HK-2 (cell line): Measurements from ENCODE around the gene GOLGA2.
A peak's percentile ranks its signal among the peaks of the same experiment; 100 is the strongest.

Source experiments
- DNase-seq: peaks from one replicate; pipeline ENCODE4 v3.0.0-alpha.2; 2018; ENCODE audit not compliant: unreplicated experiment

GOLGA2 gene

GRCh38 chr9:128257907-128258306 lies 17.9 kb downstream of the GOLGA2 start:
- no peak for DNase-seq

DNA sequence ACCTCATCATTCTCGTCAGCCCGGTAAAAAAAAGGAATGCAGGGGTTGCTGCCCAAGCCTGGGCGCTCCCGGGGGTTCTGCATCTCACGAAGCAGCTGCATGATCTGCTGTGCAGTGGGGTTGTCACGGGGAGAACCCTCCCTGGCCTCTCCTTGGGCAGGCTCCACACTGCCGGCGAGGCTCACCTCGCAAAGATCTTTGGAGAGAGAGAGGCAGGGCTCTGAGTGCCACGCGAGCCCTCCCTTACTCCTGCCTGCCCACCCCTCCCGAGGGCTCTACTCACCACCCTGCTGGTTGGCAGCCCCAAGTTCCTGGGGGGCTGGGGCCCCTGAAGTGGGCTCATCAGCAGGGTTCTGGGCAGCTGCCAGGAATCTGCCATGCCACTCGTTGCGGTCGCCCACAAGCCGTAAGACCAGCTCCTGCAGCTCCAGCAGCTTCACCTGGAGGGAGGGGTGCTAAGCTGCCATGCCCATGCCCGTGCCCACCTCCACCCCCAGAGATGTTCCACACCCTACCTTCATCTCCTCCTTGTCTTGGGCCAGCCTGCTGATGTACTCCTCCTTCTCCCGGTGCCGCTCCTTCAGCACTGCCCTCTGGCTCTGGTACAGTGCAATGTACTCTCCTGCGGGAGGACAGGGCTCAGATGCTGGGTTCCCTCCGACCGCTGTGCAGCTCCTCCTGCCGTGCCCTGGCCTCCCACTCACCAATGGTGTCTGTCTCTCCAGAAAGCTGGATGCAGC lies 18.6 kb downstream of the GOLGA2 start:
- DNase-seq: no peak

GRCh38 chr9:128254855-128255759 lies 20.7 kb downstream of the GOLGA2 start:
- DNase-seq: peak; percentile 59

- no peak for DNase-seq
These were observed 21.4 kb downstream of the GOLGA2 start for GRCh38 chr9:128254362-128254761.

- DNase-seq: no peak
These were observed 21.8 kb downstream of the GOLGA2 start for GRCh38 chr9:128253991-128254346.

DNA sequence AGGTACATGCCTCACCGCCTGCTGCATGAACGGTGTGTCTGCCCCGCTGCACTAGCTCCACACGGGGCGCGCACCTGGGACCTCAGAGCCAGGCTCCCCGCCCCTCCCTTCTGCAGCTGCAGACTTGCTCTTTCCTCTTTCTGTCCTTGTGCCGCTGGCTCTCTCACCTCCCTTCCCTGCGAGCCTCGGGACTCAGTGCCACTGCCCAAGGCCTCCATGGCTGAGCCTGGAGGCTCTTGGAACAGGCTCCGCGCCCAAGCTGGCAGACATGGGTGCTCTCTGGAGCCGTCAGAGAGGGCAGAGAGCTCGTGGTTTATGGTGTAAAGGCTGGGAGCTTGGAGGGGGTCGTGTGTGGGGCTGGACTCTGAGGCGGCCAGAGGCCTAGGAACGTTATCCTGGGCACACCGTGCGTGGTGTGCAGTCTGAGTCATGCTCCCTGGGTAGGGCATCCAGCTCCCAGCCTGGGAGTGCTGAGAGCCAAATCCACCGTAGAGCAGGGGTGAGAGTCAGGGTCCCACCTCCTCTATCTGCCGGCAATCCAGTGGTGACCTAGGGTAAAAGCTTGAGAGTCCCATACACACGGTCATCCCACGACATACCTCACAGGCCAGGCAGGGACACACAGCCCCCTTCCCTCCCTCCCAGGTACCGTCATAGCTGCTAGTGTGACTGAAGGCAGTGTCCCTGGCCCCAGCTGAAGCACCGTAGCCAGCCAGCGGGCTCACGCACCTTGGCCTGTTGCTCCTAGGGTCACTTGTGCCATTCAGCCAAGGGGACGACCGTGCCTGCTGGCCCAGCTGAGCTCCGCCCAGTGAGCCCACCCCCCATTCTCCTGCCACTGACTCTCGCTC lies 22.4 kb downstream of the GOLGA2 start:
- DNase-seq: no peak

DNA sequence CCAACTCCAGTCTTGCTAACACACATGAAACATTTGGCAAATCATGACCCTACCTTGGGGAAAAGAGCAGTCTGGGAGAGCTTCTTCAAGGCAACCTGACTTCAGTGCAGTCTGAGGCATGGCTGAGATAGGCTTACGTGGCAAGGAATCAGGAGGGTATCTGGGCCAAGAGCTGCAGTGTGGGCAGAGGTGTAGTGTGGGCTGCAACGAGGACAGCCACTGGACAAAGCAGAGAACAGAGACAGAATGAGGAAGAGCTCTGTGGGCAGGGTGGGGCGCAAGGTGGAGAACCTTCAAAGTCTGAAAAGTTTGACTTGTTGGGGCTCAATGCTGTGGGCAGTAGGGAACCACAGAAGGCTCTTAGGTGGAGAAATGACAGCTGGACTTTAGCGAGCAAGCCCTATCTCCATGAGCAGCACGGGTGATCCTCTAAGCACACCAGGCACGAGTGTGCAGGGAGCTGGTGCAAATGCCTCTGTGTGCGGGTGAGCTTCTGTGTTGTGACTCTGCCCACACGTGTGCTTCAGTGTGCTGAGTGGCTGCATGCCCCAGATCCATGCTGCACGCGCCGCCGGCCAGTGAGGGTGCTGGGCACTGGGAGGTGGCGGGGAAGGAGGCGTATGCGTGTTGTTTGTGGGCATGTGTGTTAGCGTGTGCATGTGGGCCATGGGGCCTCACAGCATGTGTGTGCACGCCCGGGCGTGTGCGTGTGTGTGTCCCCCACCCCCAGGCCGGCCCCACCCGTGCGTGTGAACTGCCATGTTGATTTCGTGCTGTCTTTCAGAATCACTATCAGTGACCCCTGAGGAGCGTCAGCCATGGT lies 23.3 kb downstream of the GOLGA2 start:
- DNase-seq: no peak

GRCh38 chr9:128251732-128252100 lies 24.1 kb downstream of the GOLGA2 start:
- DNase-seq: no peak

DNA sequence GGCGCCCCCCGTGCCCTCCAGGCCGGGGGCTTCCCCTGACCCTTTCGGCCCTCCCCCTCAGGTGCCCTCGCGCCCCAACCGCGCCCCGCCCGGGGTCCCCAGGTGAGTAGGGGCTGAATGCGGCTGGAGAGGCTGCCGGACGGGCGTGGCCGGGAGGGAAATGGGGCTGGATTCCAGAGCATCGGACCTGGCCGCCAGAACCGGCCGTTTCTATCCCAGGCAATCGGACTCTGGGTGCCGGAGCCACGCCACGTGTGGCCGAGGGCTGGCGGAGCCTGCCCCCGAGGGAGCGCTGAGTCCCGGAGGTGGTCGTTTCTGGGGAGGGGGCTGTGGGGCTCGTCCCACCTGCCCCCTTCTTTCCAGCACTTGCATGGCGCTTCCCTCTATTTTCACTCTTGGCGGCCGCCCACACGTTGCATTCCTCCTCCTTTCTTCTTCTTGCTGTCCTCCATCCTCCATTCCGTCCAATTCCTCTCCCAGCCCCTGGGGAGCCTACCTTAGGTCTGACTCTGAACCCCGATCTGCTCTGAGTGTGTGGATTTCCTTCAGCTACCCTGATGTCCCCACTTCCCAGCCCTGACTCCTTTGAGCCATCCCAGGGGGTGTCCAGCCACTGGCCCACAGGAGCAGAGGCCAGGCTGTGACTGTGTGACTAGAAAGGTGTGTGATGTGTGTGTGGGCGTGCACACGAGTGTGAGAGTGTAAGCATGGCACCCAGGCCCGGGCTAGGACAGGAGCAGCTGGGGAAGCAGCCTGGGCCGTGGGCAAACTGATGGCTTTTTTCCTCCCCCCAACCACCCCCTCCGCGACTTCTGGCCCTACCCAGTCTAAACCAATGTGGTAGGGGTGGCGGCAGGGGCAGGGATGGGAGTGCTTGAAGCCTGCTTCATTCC lies 24.7 kb downstream of the GOLGA2 start:
- DNase-seq: no peak

DNA sequence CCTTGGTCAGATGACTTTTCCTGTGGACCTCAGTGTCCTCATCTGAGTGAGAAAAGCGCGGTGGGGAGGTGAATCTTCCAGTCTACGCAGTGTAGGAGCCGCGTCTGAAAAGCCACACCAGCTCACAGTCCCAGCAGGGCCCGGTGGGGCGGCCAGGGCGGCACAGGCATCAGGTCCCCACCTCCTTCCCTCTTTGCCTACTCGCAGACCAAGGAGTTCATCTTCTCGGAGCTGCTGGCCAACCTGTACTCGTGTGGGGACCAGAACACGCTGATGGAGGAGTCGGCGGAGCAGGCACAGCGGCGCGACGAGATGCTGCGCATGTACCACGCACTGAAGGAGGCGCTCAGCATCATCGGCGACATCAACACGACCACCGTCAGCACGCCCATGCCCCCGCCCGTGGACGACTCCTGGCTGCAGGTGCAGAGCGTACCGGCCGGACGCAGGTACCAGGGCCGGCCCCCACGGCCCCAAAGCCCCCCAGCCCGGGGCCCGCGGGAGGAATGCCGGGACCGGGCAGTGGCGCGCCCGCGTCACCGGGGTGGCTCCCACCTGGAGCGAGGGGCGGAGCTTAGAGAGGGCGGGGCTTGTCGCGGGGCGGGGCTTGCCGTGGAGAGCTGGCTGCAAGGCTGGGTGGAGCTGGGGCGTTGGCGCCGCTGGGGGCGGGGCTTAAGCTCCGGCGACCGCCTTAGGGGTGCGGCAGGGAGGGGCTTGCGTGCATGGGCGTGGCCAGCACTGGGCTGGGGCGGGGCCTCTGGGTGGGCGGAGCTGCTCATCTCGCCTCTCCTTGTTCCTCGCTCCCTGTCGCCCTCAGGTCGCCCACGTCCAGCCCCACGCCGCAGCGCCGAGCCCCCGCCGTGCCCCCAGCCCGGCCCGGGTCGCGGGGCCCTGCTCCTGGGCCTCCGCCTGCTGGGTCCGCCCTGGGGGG lies 25.6 kb downstream of the GOLGA2 start:
- DNase-seq: no peak

GRCh38 chr9:128249558-128249907 lies 26.3 kb downstream of the GOLGA2 start:
- no peak for DNase-seq

DNA sequence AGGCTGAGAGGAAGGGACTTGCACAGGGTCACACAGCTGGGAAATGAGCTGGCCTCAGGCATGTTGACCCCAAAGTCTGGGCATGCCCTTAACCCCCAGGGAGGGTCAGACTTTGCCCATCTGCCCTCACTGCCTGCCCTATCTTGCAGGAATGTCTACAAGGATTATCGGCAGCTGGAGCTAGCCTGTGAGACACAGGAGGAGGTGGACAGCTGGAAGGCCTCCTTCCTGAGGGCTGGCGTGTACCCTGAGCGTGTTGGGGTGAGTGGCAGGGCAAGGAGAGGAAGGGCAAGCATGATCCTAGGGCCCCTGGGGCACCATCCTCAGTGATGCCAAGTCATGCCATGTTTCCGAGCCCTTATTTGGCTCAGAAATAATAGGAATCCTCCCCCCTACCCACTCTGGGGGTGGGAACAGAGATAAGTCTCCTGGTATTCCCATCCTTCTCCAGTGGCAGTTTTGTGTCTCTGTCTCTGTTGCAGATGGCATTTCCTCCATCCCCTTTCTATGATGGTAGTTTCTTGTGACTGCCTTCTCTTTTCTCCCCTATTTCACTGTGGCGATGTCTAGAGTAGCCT lies 28.5 kb downstream of the GOLGA2 start:
- no peak for DNase-seq

DNA sequence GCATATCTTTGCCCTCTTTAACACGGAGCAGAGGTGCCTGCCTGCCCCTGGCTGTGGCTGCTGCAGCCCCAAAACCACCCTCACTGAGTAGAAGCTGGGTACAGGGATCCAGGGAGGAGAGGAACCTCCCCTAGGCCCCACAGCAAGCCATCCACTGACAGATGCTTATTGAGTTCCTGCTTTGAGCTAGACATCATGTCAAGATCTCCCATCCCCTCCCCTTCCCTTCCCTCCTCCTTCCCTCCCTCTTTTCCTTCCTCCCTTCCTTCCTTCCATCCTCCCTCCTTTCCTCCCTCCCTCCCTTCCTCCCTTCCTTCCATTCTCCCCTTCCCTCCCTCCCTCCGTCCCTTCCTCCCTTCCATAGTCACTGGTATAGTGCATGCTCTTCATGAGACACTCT lies 29.3 kb downstream of the GOLGA2 start:
- DNase-seq: no peak

- peak; percentile 49 for DNase-seq
These were observed 30.2 kb downstream of the GOLGA2 start for GRCh38 chr9:128245421-128246151.

- no peak for DNase-seq
These were observed 31.0 kb downstream of the GOLGA2 start for GRCh38 chr9:128244837-128245231.

DNA sequence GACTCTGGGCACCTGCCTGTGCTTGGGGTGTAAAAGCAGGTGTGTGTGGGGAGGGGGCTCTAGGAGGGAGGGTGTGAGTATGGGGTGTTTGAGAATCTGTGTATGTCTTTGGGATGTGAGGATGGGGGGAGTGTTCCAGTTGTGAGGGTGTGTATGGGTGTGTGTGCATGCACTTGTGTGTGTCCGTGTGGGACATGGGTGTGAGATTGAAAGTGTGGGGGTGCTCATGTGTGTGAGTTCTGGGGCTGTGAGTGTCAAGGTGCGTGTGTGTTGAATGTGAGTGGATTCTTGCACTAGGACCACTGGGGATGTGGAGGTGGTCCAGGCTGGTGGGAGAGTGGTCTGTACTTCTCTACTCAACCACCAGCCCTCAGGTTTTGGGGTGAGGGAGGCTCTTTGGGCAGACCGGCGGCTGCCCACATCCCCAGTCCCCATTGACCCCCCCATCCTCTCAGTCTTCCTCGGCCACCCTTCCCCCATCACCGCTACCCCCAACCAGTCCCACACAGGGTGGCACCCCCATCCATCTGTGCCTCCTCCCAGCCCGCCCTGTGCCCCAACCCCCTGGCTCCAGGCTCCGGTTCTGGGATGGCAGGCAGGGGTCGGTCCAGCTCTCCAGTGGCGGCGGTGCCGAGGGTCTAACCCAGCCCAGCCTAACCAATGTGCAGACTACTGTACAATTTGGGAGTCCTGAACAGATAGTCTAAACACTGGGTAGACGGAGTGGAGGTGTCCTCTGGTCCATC lies 31.5 kb downstream of the GOLGA2 start:
- DNase-seq: no peak

DNA sequence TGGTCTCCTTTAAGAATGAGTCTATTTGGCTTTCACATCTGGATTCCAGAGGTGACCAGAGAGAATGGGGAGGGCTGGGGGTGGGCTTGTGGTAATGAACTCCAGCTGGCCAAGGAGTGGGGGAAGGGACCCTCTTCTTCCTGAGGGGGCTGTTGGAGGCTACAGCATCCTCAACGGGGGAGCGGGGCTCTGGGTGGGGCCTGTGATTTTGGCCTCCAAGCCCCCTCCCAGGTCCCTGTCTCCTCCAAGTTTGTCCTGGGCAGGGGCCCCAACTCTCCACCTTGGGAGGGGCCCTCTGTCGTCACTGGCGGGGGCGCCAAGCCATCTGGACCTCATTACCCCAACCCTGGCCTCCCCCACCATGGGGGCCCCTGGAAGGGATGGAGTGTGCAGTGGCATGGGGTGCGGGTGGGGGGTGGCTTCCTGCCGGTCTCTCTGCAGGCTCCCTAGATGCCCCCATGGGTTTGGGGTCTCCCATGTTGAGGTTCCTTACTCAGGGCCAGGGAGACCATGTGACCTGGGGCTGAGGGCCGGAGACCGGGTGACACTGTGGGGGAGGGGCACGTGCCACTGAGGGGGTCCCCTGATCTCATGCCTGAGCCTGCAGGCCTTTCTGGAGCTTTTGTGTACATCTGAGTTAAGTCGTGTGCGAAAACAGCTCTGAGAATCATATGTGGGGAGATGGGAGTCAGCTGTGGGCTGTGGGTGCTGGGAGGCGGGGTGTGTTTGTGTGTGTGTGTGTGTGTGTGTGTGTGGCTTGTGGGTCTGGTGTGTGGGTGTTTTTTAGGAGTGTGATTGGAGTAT lies 32.4 kb downstream of the GOLGA2 start:
- no peak for DNase-seq
